ENCODE data around the gene SARDH.

DNA sequence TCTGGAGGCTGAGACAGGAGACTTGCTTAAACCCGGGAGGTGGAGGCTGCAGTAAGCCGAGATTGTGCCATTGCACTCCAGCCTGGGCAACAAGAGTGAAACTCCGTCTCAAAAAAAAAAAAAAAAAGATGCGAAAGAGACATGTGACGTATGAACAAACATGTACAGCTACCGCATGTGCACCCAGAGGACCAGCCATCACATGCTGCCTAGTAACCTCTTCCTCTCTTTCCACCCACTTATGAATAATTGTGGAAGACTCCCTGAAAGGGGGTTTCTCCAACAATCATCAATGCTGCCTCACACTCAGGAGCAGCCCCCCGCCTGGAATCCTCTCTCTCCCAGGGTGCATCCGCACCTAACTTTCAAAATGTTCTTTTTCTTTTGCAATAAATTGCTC is 2.2 kb downstream of the SARDH start:
- TF ChIP-seq, protein P1, sequence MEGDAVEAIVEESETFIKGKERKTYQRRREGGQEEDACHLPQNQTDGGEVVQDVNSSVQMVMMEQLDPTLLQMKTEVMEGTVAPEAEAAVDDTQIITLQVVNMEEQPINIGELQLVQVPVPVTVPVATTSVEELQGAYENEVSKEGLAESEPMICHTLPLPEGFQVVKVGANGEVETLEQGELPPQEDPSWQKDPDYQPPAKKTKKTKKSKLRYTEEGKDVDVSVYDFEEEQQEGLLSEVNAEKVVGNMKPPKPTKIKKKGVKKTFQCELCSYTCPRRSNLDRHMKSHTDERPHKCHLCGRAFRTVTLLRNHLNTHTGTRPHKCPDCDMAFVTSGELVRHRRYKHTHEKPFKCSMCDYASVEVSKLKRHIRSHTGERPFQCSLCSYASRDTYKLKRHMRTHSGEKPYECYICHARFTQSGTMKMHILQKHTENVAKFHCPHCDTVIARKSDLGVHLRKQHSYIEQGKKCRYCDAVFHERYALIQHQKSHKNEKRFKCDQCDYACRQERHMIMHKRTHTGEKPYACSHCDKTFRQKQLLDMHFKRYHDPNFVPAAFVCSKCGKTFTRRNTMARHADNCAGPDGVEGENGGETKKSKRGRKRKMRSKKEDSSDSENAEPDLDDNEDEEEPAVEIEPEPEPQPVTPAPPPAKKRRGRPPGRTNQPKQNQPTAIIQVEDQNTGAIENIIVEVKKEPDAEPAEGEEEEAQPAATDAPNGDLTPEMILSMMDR (IDR thresholded peaks at IDR 0.05), result no peak
- no peak for TF ChIP-seq POLR2A (IDR thresholded peaks at IDR 0.05)
